COR-L47 (cell line): ENCODE measurements around the gene RIPK1.
A peak's percentile ranks its signal among the peaks of the same experiment; 100 is the strongest.
"Not testable (repeated sequence)": the region's sequence is repeated elsewhere in the genome, so short reads cannot be mapped to it uniquely, and the experiment has no call there.

Experiments
- DNase-seq: peaks from one replicate; lab custom pipeline; 2025; lab: John Stamatoyannopoulos, UW

Gene RIPK1

DNA sequence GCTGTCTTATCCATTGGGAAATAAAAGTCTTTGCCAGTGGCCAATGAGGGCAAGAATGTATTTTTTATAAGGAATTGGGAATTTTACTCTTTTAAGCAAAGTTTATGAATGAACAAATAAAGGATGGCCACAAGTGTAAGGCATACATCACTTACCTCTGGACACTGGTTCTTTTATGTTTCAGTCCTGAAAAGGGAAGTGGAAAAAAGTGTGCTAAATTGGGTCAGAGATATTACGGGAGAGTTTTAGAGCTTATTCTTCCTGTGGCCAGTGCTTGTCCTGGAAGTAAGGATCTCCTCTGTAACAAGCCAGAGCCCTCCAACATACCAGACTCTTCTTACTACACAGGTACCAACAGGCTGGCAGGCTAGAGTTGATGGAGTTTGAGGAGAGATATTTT is 22.5 kb upstream of the RIPK1 start:
- DNase-seq = no peak

GRCh38 chr6:3046295-3046694 is 22.0 kb upstream of the RIPK1 start:
- DNase-seq = no peak

DNA sequence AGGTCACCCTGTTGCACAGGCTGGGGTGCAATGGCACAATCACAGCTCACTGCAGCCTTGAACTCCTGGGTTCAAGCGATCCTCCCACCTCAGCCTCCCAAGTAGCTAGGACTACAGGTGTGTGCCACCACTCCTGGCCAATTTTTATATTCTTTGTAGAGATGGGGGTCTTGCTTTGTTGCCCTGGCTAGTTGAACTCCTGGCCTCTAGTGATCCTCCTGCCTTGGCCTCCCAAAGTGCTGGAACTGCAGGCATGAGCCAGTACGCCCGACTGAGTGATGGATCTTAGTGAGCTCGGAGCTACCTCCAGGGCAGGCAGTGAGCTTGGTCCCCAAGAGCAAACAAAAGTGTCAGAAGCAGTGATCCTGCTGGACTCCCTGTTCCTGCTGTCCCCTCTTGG is 20.3 kb upstream of the RIPK1 start:
- not testable (repeated sequence) for DNase-seq

DNA sequence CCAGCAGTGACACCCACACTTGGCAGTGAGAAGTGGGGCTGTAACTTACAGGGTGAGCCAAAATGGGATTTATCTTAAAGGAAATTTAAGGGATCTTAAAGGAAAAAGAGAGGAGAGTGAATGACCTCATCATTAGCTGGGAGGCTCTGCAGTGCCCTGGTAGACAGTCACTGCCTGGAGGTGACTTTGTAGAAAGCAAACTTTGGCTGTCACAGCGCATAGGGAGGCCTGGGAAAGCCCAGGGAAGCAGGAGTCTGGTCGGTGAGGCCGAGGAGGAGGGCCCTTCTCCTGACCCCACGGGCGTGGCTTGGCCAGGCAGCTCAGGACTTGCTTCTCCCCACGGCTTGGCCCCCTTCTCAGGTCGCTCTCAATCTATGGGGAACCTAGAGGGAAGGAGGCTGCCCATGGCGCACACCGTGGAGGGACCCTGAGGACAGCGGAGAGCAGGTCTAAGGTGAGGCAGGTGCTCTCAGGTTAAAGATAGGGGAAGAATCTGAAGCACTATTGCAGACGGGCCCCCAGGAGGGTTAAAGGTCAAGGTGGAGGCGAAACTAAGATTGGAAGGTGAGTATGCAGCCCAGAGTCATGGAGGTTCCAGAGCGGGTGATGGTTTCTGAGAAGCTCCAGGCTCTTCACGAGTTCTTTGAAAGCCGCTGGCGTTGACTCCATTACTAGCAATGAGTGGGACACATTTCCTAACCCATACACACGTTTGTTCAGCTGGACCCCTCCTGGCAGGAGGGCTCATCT is 15.6 kb upstream of the RIPK1 start:
- DNase-seq = no peak

GRCh38 chr6:3053231-3053508 is 15.1 kb upstream of the RIPK1 start:
- DNase-seq = no peak

DNA sequence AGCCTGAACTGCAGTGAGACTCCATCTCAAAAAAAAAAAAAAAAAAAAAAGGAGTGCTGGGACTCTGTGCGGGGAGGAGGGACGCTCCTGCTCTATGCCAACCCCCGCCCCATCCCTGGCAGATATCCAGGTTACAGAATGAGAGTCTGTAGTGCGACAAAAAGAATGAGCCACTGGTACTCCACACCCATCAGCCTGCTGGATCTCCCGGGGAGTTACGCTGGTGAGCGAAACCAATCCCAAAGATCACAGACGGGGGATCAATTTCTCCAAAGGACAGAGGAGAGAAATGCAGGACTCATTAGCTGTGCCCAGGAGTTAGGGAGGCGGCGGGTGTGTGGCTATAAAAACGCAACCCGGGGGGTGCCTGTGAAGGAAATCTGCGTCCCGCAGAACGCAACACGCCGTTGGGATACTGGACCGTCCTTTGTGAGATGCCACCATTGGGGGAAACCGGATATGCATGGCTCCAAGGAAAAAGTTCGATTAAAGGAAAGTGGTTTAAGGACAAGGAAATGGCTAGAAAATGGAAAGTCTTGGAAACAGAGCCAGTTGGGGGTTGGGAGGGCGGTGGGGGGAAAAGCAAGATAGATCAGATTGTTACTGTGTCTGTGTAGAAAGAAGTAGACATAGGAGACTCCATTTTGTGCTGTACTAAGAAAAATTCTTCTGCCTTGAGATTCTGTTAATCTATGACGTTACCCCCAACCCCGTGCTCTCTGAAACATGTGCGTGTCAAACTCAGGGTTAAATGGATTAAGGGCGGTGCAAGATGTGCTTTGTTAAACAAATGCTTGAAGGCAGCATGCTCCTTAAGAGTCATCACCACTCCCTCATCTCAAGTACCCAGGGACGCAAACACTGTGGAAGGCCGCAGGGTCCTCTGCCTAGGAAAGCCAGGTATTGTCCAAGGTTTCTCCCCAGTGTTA is 13.8 kb upstream of the RIPK1 start:
- DNase-seq = peak; percentile 66

DNA sequence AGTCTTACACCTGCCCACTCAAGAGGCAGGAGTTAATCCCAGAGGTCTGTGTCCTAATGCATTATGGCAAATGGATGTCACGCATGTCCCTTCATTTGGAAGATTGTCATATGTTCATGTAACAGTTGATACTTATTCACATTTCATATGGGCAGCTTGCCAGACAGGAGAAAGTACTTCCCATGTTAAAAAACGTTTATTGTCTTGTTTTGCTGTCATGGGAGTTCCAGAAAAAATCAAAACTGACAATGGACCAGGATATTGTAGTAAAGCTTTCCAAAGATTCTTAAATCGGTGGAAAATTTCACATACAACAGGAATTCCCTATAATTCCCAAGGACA is 13.2 kb upstream of the RIPK1 start:
- DNase-seq = not testable (repeated sequence)

DNA sequence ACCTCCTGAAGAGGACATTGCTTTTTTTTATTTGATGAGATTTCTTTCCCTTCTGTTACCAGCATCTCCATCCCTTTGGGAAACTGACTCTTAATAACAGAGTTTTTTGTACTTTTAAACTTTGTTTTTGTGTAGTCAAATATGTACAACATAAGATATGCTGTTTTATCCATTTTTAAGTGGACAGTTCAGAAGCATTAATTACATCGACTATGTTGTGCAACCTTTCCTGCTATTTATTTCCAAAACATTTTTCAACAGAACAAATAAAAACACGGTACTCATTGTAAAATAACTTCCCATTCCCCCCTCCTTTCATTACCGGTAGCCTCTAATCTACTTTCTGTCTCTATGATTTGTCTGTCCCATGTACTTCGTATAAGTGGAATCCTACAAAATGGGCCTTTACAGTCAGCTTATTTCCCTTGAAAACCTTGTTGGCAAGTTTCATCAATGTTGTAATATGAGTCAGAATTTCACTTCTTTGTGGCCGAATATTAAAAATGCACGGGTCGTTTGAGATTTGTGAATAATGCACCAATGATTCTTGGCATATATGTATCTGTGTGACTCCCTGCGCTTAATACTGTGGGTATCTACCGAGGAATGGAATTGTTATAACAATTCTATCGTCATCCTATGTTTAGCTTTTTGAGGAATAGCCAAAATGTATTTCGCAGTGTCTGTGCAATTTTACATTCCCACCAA is 11.1 kb upstream of the RIPK1 start:
- no peak for DNase-seq

- DNase-seq = no peak
These were observed 9.3 kb upstream of the RIPK1 start for GRCh38 chr6:3058957-3059356.

GRCh38 chr6:3060092-3060491 is 8.2 kb upstream of the RIPK1 start:
- not testable (repeated sequence) for DNase-seq

- DNase-seq = no peak
These were observed 6.8 kb upstream of the RIPK1 start for GRCh38 chr6:3061501-3061941.

DNA sequence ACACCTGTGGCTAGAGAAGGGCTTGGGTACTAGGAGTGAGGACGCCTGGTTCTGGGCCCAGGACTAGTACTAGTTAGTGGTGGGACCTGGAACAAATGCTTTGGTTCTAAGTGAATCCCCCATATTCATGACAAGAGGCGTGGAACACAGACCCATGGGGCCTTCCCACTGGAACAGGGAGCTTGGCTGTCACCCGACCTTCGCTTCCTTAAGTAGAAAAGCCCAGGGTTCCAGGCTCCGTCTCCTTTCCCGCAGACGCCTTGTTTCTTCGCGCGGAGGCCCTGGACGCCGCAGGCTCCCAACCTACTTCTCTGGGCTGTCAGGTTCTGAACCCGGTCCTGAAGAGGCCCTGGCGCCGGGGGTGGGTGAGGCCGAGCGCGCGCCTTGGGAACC is 5.0 kb upstream of the RIPK1 start:
- not testable (repeated sequence) for DNase-seq

DNA sequence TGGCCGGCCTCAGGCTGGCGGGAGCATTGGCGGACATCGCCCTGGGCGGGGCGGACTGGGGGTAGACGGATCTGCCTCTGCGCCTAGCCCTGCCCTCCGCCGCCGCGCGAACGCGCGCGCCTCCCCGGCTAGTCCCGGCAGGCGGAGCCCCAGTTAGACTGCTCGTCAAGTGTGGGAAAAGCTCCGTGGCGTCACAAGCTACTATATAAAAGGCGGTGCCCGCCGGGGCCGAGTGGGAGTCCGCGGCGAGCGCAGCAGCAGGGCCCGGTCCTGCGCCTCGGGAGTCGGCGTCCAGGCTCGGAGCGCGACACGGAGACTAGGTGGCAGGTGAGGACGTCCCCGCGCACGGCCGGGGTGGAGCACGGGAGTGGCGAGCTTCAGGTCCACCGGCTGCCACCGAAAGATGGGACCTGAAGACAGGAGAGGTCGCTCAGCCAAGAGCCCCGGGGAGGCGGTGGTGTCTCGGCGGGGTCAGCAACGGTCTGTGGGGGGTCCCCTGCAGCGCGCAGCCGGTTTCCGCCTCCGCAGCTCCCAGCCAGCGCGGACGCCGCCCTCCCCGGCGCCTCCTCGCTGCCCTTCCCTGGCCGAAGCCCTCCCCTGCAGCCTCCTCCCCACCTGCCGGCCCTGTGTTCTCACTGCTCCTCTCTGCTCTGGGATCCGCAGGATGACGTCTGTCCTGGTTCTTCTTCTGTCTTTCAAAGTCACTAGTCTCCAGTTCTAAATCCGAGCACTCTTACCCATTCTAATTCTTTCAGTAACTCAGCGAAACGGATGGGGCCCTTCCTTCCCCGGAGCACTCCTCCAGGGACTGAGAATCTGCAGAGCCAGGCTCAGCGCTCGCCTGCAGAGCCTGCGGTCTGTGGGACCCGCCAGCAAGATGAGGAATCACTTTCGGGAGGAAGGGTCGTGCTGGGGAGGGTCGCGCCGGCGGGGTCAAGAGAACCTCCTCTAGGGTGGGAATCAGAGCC is 4.3 kb upstream of the RIPK1 start:
- peak; percentile 69 for DNase-seq

- DNase-seq = no peak
These were observed 3.3 kb downstream of the RIPK1 start for GRCh38 chr6:3071568-3071967.

GRCh38 chr6:3072798-3073197 is 4.5 kb downstream of the RIPK1 start:
- DNase-seq = no peak

DNA sequence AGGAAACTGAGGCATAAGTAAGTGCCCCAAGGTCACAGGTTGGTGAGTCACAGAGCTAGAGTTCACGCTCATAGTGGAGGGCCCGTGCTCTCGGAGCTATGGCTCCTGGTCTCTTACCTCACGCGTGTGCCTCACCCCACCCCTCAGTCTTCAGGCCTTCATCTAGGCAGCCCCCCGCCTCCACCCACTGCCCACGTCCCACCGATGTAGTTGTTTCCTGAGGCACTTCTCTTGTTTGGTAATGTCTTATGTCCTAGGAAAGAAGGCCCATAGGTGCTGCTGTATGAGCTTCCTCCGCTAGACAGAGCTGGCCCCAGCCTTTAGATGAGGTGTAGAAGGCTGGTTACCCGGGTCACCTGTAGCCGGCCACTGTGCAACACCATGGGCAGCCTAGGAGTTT is 5.1 kb downstream of the RIPK1 start:
- no peak for DNase-seq

DNA sequence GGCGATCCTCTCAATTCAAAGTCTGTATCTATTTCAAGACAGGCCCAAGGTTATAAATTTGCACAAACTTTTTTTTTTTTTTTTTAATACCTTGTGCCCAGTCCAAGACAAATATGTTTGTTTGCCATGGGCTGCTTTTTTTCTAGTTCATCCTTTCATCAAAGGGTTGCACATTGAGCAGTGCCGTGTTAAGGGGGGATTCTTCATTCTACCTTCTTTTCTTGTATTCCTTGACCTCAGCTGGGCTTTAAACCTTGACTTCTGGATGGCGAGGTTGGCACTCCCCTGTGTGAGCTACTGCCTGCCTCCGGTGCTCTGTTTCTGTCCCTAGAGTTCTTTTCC is 7.4 kb downstream of the RIPK1 start:
- no peak for DNase-seq

DNA sequence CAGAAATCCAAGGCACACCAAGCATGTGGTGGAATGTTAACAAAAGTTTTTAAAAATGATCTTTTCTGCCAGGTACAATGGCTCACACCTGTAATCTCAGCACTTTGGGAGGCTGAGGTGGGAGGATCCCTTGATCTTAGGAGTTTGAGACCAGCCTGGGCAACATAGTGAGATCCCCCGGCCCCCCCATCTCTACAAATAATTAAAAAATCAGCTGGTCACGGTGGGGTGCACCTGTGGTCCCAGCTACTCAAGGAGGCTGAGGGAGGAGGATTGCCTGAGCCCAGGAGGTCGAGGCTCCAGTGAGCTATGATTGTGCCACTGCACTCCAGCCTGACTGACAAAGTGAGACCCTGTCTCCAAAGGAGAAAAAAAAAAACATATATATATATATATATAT is 8.0 kb downstream of the RIPK1 start:
- DNase-seq = no peak

GRCh38 chr6:3077430-3077829 is 9.1 kb downstream of the RIPK1 start:
- no peak for DNase-seq

- DNase-seq = not testable (repeated sequence)
These were observed 10.7 kb downstream of the RIPK1 start for GRCh38 chr6:3078952-3079351.

GRCh38 chr6:3079682-3080081 is 11.4 kb downstream of the RIPK1 start:
- DNase-seq = no peak

DNA sequence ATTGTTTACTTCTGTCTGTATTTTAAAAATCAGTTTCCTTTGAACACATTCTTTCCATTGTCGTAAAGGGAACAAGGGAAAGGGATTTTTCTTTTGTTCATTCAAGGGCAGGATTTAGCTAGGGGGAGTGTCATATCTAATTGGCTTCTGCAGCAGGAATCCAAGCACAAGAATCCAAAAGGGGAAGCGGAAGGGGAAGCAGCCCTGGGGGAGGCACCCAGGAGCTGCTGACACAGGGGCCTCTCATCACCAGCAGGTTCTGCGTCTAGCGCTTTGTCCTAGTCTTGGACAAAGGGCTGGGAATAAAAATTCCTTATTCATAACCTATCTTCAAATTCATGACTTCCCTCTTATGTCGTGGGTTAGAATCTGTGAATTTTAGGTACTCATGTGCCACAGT is 13.7 kb downstream of the RIPK1 start:
- no peak for DNase-seq
